Mucosa of stomach (tissue), 1 donor: ENCODE results near the gene PRL.

Source experiments
- H3K27me3 ChIP-seq: one replicate; pipeline ENCODE4 v1.7.0; 2013; ENCODE audit warnings: mild to moderate bottlenecking, low read length; ENCODE audit not compliant: control insufficient read depth, insufficient read depth
- H3K36me3 ChIP-seq: one replicate; pipeline ENCODE4 v1.7.0; 2013; ENCODE audit warnings: low read length; ENCODE audit not compliant: control insufficient read depth, insufficient read depth
- H3K4me1 ChIP-seq: one replicate; pipeline ENCODE4 v1.7.0; 2013; ENCODE audit warnings: mild to moderate bottlenecking, low read length; ENCODE audit not compliant: control insufficient read depth, insufficient read depth
- H3K4me3 ChIP-seq: one replicate; pipeline ENCODE4 v1.7.0; 2013; ENCODE audit warnings: low read length
- H3K9ac ChIP-seq: one replicate; pipeline ENCODE4 v1.7.0; 2013; ENCODE audit warnings: mild to moderate bottlenecking, low read length, moderate library complexity
- H3K9me3 ChIP-seq: one replicate; pipeline ENCODE4 v1.7.0; 2013; ENCODE audit warnings: mild to moderate bottlenecking, low read length, moderate library complexity; ENCODE audit not compliant: control insufficient read depth
- donor health status: Pancreatic carcinoma.

PRL gene

DNA sequence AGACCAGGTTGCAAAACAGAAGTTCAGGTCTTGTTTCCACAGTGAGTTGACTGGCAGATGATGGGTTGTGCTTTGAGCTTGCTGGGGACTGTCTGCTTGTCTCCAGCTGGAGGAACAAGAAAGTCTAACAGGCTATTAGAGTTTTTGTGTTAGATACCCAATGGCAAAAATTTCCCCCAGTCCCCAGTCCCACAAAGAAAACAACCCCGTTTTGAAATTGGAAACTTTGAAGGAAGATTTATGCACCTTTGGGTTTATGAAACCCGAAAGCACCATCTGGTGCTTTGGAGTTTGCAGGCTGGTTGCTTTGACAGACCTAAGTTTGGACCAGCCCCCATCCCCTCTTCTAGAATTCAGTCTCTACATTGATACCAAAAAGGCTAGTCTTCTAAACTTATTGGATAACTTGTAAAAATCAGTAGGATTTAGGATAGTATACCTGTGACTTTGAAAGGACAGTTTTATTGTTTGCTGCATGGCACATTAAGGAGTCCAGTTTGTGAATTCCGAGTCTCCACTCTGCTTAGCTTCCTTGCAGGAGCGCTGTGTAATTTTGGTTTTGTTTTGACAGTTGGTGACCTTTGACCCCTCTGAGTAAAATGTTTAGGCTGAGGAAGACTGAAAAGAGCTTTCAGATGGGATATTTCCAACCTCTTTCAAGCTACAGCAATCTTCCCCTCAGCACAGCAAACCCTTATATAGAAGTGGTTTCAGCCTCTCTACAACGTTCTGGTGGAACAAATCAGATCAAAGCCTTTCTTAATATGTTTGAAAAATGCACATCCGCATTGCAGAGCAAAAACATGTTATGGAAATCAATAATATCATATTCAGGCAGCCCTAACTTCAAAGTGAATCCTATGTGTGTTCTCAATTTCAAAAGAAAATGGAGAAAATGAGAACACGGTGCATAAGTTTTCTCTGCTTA lies 25.5 kb upstream of the PRL start:
- no peak overlapping the region for H3K9ac ChIP-seq
- no peaks in the 10 kb centered on the region for H3K4me1 ChIP-seq
- no peaks in the 10 kb centered on the region for H3K36me3 ChIP-seq
- no peak overlapping the region for H3K4me3 ChIP-seq
- no peaks in the 10 kb centered on the region for H3K9me3 ChIP-seq
- no peaks in the 10 kb centered on the region for H3K27me3 ChIP-seq

DNA sequence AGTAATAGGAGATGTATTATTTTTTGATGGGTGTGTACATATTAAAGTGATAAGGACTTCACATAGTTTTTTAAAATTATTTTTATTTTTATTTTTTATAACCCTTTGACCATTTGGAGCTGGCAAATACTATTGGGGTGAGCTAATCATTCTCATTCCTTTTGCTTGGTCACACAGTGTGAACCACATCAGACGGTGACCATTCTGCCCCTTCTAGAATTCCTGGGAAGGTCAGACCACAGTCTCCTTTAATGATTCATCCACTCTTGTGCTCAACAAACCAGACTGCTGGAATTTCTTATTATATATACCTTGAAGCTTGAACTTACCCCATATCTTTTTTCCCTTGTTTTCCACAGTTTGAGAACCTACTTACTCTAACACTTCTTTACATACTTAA lies 23.9 kb upstream of the PRL start:
- no peaks in the 10 kb centered on the region for H3K36me3 ChIP-seq
- no peak overlapping the region for H3K4me3 ChIP-seq
- H3K4me1 ChIP-seq, result no peaks in the 10 kb centered on the region
- H3K9ac ChIP-seq, result no peak overlapping the region
- no peaks in the 10 kb centered on the region for H3K27me3 ChIP-seq
- H3K9me3 ChIP-seq, result no peaks in the 10 kb centered on the region

DNA sequence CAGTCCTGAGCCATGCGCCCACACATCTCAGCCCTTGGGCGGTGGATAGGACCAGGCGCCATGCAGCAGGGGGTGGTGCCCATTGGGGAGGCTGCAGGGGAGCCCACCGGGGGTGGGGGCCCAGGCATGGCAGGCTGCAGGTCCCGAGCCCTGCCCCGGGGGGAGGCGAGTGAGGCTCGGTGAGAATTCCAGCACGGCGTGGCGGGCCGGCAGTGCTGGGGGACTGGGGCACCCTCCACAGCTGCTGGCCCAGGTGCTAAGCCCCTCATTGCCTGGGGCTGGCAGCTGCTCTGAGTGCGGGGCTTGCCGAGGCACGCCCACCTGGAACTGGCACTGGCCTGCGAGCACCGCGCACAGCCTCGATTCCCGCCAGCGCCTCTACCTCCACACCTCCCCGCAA lies 21.6 kb upstream of the PRL start:
- Histone ChIP-seq H3K9me3 (no peaks in the 10 kb centered on the region), H3K36me3 (no peaks in the 10 kb centered on the region), H3K4me3 (no peak overlapping the region), H3K9ac (no peak overlapping the region), H3K27me3 (no peaks in the 10 kb centered on the region), H3K4me1 (no peaks in the 10 kb centered on the region)

DNA sequence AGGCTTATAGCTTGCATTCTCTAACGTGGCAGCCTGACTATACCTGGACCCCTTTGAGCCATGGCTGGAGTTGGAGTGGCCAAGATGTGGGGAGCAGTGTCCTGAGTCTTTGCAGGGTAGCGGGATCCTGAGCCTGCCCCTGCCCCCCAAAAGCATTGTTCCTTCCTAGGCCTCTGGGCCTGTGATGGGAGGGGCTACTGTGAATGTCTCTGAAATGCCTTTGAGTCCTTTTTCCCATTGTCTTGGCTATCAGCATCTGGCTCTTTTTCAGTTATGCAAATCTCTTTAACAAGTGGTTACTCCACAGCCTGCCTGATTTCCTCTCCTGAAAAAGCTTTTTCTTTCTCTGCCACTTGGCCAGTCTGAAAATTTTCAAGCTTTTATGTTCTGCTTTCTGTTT lies 17.0 kb upstream of the PRL start:
- no peaks in the 10 kb centered on the region for H3K9me3 ChIP-seq
- H3K9ac ChIP-seq, result no peak overlapping the region

DNA sequence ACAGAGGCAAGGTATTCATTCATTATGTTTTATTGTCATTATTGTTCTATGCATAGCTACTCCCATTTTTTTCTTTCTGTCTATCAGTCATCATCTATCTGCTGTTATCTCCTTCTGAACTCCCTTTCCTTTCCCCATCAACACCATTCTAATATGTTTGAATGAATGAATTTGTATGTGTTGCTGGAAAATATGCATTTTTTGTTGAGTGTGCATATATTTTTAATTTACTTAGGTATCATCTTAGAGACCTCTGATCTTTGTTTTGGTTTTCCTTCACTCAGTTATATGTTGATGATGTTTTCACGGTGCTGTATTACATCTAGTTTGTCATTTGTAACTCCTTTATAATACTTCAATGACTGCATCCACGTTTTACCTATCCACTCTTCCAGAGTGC lies 12.1 kb upstream of the PRL start:
- Histone ChIP-seq H3K9ac (no peak overlapping the region), H3K9me3 (no peaks in the 10 kb centered on the region), H3K4me1 (no peaks in the 10 kb centered on the region), H3K36me3 (no peaks in the 10 kb centered on the region), H3K27me3 (no peaks in the 10 kb centered on the region), H3K4me3 (no peak overlapping the region)

More for the DNA sequence above, 17.0 kb upstream of the PRL start:
- Histone ChIP-seq H3K4me1 (no peaks in the 10 kb centered on the region), H3K36me3 (no peaks in the 10 kb centered on the region), H3K27me3 (no peaks in the 10 kb centered on the region), H3K4me3 (no peak overlapping the region)

DNA sequence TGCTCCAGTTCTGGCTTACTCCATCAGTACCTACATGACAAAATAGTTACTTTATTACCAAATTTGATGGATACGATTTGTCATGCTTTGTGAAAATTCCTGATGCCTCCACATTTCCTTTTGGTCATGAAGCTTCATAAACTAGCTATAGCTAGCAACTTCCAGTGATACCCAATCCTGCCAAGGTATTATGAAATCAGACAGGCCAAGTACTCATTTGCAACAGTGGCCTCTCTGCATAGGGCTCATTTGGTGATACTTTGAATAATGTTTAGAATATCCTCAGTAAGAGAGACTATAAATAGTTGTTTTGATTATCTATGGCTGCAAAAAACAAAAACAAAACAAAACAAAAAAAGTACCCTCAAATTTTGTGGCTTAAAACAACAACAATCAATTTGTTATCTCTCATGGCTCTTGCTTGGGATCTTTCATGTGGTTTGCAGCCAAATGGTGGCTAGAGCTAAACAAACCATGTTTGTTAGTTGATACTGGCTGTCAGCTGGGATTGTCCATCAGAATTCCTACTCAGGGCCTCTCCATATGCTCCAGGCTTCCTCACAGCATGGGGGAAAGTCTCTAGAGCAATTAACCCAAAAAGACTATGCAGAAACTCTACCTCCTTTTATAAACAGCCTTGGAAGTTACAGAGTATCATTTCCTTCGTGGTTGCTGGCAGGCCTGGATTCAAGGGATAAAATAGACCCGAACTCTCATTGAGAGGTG lies 10.1 kb upstream of the PRL start:
- Histone ChIP-seq H3K9me3 (no peaks in the 10 kb centered on the region), H3K4me1 (no peaks in the 10 kb centered on the region), H3K4me3 (no peak overlapping the region), H3K9ac (no peak overlapping the region), H3K36me3 (no peaks in the 10 kb centered on the region), H3K27me3 (no peaks in the 10 kb centered on the region)

DNA sequence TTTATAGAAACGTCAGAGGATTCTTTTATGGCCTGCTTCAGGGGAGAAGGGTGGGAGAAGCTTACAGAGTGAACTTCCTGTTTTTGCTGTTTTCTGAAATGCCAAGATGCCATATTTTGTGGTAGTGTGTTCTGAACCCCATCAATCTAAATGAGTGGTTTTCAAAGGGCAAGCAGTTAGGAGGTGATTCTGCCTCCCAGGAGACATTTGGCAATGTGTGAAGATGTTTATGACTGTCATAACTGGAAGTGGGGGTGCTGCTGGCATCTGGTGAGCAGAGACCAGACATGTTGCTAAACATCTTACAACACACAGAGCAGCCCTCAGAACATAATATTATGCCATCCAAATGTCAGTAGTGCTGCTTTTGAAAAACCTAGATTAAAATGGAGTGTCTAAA lies 6.0 kb upstream of the PRL start:
- Histone ChIP-seq H3K9ac (no peak overlapping the region), H3K36me3 (no peaks in the 10 kb centered on the region), H3K27me3 (no peaks in the 10 kb centered on the region), H3K4me3 (no peak overlapping the region), H3K4me1 (no peaks in the 10 kb centered on the region), H3K9me3 (no peaks in the 10 kb centered on the region)

DNA sequence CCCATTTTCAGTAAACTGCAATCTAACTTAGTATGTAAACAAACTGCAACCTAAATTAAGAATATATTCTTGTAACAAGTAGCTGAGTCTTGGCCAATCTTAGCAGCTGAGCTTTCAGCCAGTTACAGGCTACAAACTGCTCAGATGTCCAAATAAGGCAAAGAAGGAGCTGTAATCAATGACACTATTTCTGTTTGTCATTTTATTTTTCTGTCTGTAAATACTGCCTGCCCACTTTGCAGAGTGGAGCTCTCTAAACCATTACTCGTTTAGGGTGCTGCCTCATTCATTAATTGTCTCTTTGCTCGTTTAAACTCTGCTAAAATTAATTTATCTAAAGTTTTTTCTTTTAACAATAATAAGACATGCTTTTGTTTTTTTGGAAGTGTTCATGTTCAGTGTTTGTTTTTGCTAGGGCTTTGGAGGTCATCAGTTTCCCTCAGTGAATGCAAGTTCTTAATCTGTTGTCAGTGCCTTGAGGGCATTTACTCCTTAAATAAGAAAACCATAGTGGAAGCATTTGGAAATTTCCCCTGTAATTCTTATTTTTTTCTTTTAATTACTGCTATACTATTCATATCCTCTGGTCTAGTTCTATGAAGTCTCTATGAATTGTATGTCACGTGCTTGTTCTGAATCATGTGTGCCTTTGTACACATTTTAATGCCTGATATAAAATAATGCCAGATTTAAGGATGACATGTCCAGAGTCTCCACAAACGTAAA lies 3.6 kb upstream of the PRL start:
- Histone ChIP-seq H3K27me3 (no peaks in the 10 kb centered on the region), H3K4me1 (no peaks in the 10 kb centered on the region), H3K4me3 (no peak overlapping the region), H3K9ac (no peak overlapping the region), H3K9me3 (no peaks in the 10 kb centered on the region), H3K36me3 (no peaks in the 10 kb centered on the region)

DNA sequence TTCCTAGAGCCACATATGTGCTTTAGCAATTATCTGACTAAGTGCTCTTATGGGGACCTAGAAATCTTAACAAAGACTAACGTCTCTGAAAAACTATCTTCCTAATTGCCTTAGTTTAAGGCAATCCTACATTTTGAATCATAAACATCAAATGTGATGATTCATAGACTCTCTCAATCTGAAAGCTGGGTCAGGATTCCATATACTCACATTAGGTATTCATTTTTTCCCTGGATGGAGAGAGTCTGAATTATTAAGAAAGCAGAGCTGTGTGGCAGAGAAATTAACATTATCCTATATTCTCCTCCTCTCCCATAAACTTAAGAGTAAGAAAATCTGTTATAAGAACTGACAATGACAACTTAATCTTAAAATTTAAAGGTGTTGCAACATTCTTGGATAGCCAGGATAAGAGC lies 1.6 kb upstream of the PRL start:
- Histone ChIP-seq H3K4me3 (no peak overlapping the region), H3K27me3 (no peaks in the 10 kb centered on the region), H3K9ac (no peak overlapping the region), H3K36me3 (no peaks in the 10 kb centered on the region), H3K4me1 (no peaks in the 10 kb centered on the region), H3K9me3 (no peaks in the 10 kb centered on the region)

DNA sequence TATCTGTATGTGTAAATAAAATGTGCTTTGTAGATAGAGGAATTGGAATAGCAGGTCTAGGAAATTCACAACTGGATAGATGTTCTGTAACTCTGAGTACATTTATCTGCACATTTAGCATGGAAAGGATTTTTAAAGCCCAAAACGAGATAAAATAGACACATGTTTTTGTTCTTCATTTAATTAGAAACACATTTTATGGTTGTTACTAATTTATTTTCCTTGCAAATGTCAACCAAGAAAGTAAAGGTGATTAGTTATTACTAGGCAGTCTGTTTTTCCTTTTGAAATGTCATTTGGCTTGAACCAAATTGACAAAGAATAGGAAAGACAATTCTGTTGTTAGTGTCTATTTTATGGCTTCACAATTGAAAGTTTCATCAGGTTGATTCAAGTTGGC lies 769 bp downstream of the PRL start:
- Histone ChIP-seq H3K36me3 (no peaks in the 10 kb centered on the region), H3K4me1 (no peaks in the 10 kb centered on the region), H3K9ac (no peak overlapping the region), H3K9me3 (no peaks in the 10 kb centered on the region), H3K4me3 (no peak overlapping the region), H3K27me3 (no peaks in the 10 kb centered on the region)

DNA sequence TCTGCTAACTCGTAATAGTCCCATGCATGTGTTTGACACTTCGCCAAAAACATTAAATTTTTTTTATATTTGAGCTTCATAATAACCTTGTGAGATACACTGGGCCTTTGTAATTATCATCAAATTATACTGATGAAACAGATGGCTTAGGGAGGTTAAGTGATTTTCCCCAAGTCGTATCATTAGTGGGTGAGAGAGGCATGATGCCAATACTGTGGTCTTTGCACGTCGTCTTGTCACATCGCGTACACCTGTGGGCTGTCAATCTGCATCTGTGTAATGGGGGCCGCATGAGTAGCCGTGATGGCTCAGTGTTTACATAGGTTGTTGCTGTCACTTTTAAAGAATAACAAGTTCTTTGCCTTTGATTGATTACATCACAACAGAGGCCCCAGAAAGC lies 1.7 kb downstream of the PRL start:
- H3K27me3 ChIP-seq, result no peaks in the 10 kb centered on the region
- no peaks in the 10 kb centered on the region for H3K36me3 ChIP-seq
- no peak overlapping the region for H3K9ac ChIP-seq
- H3K4me1 ChIP-seq, result no peaks in the 10 kb centered on the region
- H3K4me3 ChIP-seq, result no peak overlapping the region
- no peaks in the 10 kb centered on the region for H3K9me3 ChIP-seq

DNA sequence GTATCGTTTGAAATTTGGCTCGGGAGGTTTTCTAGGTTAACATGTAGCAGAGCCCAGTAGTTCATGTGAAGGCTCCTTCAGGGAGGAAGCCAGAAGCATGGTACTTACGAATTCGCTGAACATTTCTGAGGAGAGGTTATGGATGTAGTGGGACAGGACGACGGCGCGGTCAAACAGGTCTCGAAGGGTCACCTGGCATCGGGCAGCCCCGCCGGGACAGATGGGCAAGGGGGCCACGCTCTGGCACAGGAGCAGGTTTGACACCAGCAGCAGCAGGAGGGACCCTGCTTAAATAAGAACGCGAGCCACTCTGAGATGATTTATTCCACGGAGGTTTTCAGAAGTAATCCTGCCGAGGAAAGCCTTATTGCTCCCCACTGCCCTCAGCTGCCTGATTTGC lies 2.5 kb downstream of the PRL start:
- no peaks in the 10 kb centered on the region for H3K27me3 ChIP-seq
- H3K4me3 ChIP-seq, result no peak overlapping the region
- no peak overlapping the region for H3K9ac ChIP-seq
- no peaks in the 10 kb centered on the region for H3K36me3 ChIP-seq
- no peaks in the 10 kb centered on the region for H3K9me3 ChIP-seq
- H3K4me1 ChIP-seq, result no peaks in the 10 kb centered on the region
